ENCODE results near the gene ANKS4B.
"Not testable (repeated sequence)": the region's sequence is repeated elsewhere in the genome, so short reads cannot be mapped to it uniquely, and the experiment has no call there.

Gene ANKS4B

GRCh38 chr16:21257284-21257683 is 23.8 kb downstream of the ANKS4B start:
- no peaks in the 10 kb centered on the region for H3K36me3 ChIP-seq (ENCODE audit: insufficient read depth, low read length)
- H2AFZ ChIP-seq (ENCODE audit: low read depth, low read length) = no peak overlapping the region
- H3K4me1 ChIP-seq (ENCODE audit: insufficient read depth, low read length) = no peaks in the 10 kb centered on the region
- H3K27me3 ChIP-seq (ENCODE audit: insufficient read depth, low read length) = no peaks in the 10 kb centered on the region
- no peak overlapping the region for H3K4me3 ChIP-seq (ENCODE audit: low read length)
- H3K9me3 ChIP-seq (ENCODE audit: low read length) = no peaks in the 10 kb centered on the region

GRCh38 chr16:21260870-21261791 is 27.6 kb downstream of the ANKS4B start:
- H3K9me3 ChIP-seq (ENCODE audit: low read length) = no peaks in the 10 kb centered on the region
- H3K4me1 ChIP-seq (ENCODE audit: insufficient read depth, low read length) = peaks cover 11% of the 10 kb centered on the region
- no peaks in the 10 kb centered on the region for H3K27me3 ChIP-seq (ENCODE audit: insufficient read depth, low read length)
- no peaks in the 10 kb centered on the region for H3K36me3 ChIP-seq (ENCODE audit: insufficient read depth, low read length)
- H3K4me3 ChIP-seq (ENCODE audit: low read length) = no peak overlapping the region
- H2AFZ ChIP-seq (ENCODE audit: low read depth, low read length) = no peak overlapping the region

DNA sequence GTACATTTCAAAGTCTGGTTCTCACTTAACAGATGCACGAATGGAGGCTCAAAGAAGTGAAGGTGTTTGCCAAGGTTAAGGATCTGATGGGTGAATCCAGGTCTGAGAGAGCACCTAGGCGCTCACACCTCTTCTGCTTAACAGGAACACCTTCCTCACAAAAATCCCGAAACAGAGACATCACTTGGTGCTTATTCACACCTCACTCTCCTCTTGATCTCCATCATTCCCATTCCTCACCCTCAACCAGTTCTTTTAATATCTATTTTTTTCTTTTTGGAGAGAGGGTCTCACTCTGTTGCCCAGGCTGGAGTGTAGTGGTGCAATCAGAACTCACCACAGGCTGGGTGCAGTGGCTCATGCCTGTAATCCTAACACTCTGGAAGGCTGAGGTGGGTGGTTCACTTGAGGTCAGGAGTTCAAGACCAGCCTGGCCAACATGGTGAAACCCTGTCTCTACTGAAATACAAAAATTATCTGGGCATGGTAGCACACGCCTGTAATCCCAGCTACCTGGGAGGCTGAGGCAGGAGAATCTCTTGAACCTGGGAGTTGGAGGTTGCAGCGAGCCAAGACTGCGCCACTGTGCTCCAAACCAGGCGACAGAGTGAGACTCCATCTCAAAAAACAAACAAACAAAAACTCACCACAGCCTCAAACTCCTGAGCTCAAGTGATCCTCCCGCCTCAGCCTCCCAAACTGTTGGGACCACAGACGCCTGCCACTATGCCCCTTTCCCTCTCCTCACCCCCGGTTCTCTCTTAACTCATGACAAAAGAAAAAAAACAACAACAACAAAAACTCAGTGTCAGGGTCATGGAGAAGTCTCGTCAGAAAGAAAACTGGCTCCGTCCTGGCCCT is 29.5 kb downstream of the ANKS4B start:
- Histone ChIP-seq H3K4me1 (ENCODE audit: insufficient read depth, low read length) (peaks cover 11% of the 10 kb centered on the region), H3K27me3 (ENCODE audit: insufficient read depth, low read length) (no peaks in the 10 kb centered on the region), H2AFZ (ENCODE audit: low read depth, low read length) (peak overlapping the region; percentile 81), H3K9me3 (ENCODE audit: low read length) (no peaks in the 10 kb centered on the region), H3K36me3 (ENCODE audit: insufficient read depth, low read length) (no peaks in the 10 kb centered on the region), H3K4me3 (ENCODE audit: low read length) (no peak overlapping the region)

- Histone ChIP-seq H3K9me3 (ENCODE audit: low read length) (no peaks in the 10 kb centered on the region), H3K27me3 (ENCODE audit: insufficient read depth, low read length) (no peaks in the 10 kb centered on the region), H2AFZ (ENCODE audit: low read depth, low read length) (peak overlapping the region; percentile 81), H3K4me1 (ENCODE audit: insufficient read depth, low read length) (peaks cover 11% of the 10 kb centered on the region), H3K36me3 (ENCODE audit: insufficient read depth, low read length) (no peaks in the 10 kb centered on the region), H3K4me3 (ENCODE audit: low read length) (peak overlapping the region; percentile 3)
These were observed 30.4 kb downstream of the ANKS4B start for GRCh38 chr16:21263640-21264570.

- no peaks in the 10 kb centered on the region for H3K27me3 ChIP-seq (ENCODE audit: insufficient read depth, low read length)
- no peaks in the 10 kb centered on the region for H3K9me3 ChIP-seq (ENCODE audit: low read length)
- H3K4me1 ChIP-seq (ENCODE audit: insufficient read depth, low read length) = peaks cover 11% of the 10 kb centered on the region
- H3K4me3 ChIP-seq (ENCODE audit: low read length) = no peak overlapping the region
- H2AFZ ChIP-seq (ENCODE audit: low read depth, low read length) = peak overlapping the region; percentile 81
- H3K36me3 ChIP-seq (ENCODE audit: insufficient read depth, low read length) = no peaks in the 10 kb centered on the region
These were observed 31.1 kb downstream of the ANKS4B start for GRCh38 chr16:21264571-21265036.

GRCh38 chr16:21265104-21265837 is 31.8 kb downstream of the ANKS4B start:
- H2AFZ ChIP-seq (ENCODE audit: low read depth, low read length) = no peak overlapping the region
- no peak overlapping the region for H3K4me3 ChIP-seq (ENCODE audit: low read length)
- no peaks in the 10 kb centered on the region for H3K9me3 ChIP-seq (ENCODE audit: low read length)
- peaks cover 11% of the 10 kb centered on the region for H3K4me1 ChIP-seq (ENCODE audit: insufficient read depth, low read length)
- H3K27me3 ChIP-seq (ENCODE audit: insufficient read depth, low read length) = no peaks in the 10 kb centered on the region
- H3K36me3 ChIP-seq (ENCODE audit: insufficient read depth, low read length) = no peaks in the 10 kb centered on the region

GRCh38 chr16:21267298-21267697 is 33.8 kb downstream of the ANKS4B start:
- H3K4me1 ChIP-seq (ENCODE audit: insufficient read depth, low read length) = peaks cover 11% of the 10 kb centered on the region
- no peak overlapping the region for H3K4me3 ChIP-seq (ENCODE audit: low read length)
- no peaks in the 10 kb centered on the region for H3K27me3 ChIP-seq (ENCODE audit: insufficient read depth, low read length)
- no peak overlapping the region for H2AFZ ChIP-seq (ENCODE audit: low read depth, low read length)
- H3K36me3 ChIP-seq (ENCODE audit: insufficient read depth, low read length) = no peaks in the 10 kb centered on the region
- no peaks in the 10 kb centered on the region for H3K9me3 ChIP-seq (ENCODE audit: low read length)

DNA sequence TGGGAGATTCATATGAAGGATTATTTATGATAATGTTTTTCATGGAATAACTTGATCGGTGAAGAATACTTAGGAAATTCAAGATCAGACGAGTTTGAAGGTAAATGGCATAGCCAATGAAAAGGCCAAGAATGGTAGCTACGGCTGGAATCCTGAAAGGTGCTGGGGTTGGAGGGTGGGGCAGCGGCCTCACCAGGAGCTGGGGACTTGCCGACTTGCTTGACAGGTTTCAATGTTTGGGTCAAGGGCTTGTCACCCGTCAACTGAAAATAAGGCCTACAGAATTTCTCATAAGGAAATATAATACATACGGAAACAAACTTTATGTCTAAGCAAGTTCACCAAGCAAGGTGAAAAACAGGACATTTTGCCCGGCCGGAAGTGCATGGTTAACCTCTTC is 34.7 kb downstream of the ANKS4B start:
- no peak overlapping the region for H2AFZ ChIP-seq (ENCODE audit: low read depth, low read length)
- no peaks in the 10 kb centered on the region for H3K27me3 ChIP-seq (ENCODE audit: insufficient read depth, low read length)
- H3K4me1 ChIP-seq (ENCODE audit: insufficient read depth, low read length) = peaks cover 11% of the 10 kb centered on the region
- no peak overlapping the region for H3K4me3 ChIP-seq (ENCODE audit: low read length)
- H3K36me3 ChIP-seq (ENCODE audit: insufficient read depth, low read length) = no peaks in the 10 kb centered on the region
- no peaks in the 10 kb centered on the region for H3K9me3 ChIP-seq (ENCODE audit: low read length)

DNA sequence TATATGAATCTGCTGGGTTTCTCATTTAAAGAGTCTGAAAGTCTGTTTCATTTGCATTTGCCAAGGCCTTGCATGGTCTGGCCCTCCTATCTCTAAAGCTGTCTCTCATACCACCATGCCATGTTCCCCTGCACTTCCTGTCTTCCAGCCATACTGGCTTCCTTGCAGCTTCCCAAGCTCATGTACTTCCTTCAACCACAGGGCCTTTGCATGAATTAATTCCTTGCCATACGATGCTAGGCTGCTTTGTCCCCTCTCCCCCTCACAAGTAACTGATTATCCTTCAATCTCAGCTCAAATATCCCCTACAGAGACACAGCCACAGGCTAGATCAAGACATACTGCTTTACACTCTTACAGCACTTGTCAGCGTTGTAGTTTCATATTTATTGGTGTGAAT is 38.8 kb downstream of the ANKS4B start:
- no peak overlapping the region for H3K4me3 ChIP-seq (ENCODE audit: low read length)
- peaks cover 11% of the 10 kb centered on the region for H3K27me3 ChIP-seq (ENCODE audit: insufficient read depth, low read length)
- H3K4me1 ChIP-seq (ENCODE audit: insufficient read depth, low read length) = no peaks in the 10 kb centered on the region
- H3K36me3 ChIP-seq (ENCODE audit: insufficient read depth, low read length) = no peaks in the 10 kb centered on the region
- H2AFZ ChIP-seq (ENCODE audit: low read depth, low read length) = no peak overlapping the region
- H3K9me3 ChIP-seq (ENCODE audit: low read length) = no peaks in the 10 kb centered on the region

DNA sequence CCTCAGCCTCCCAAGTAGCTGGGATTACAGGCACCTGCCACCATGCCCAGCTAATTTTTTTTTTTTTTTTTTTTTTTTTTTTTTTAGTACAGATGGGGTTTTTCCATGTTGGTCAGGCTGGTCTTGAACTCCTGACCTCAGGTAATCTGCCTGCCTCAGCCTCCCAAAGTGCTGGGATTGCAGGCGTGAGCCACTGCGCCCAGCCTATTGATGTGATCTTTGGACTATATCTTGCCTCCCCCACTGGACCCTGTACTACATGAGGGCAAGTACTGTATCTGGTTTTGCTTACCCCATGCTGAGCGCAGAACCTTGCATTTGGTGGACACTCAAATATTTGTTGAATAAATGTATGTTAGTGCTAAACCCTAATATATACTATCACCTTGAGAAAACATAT is 39.3 kb downstream of the ANKS4B start:
- H3K9me3 ChIP-seq (ENCODE audit: low read length); H2AFZ ChIP-seq (ENCODE audit: low read depth, low read length); H3K4me3 ChIP-seq (ENCODE audit: low read length); H3K36me3 ChIP-seq (ENCODE audit: insufficient read depth, low read length); H3K4me1 ChIP-seq (ENCODE audit: insufficient read depth, low read length): not testable (repeated sequence)
- H3K27me3 ChIP-seq (ENCODE audit: insufficient read depth, low read length) = peaks cover 13% of the 10 kb centered on the region

GRCh38 chr16:21274172-21274726 is 40.8 kb downstream of the ANKS4B start:
- Histone ChIP-seq H3K4me3 (ENCODE audit: low read length) (no peak overlapping the region), H2AFZ (ENCODE audit: low read depth, low read length) (no peak overlapping the region), H3K9me3 (ENCODE audit: low read length) (no peaks in the 10 kb centered on the region), H3K27me3 (ENCODE audit: insufficient read depth, low read length) (peaks cover 28% of the 10 kb centered on the region), H3K4me1 (ENCODE audit: insufficient read depth, low read length) (peaks cover 2% of the 10 kb centered on the region), H3K36me3 (ENCODE audit: insufficient read depth, low read length) (no peaks in the 10 kb centered on the region)

GRCh38 chr16:21275529-21275928 is 42.0 kb downstream of the ANKS4B start:
- no peak overlapping the region for H3K4me3 ChIP-seq (ENCODE audit: low read length)

More at GRCh38 chr16:21275529-21275928, 42.0 kb downstream of the ANKS4B start:
- H3K9me3 ChIP-seq (ENCODE audit: low read length) = no peaks in the 10 kb centered on the region
- H3K4me1 ChIP-seq (ENCODE audit: insufficient read depth, low read length) = peaks cover 2% of the 10 kb centered on the region
- peaks cover 38% of the 10 kb centered on the region for H3K27me3 ChIP-seq (ENCODE audit: insufficient read depth, low read length)
- no peak overlapping the region for H2AFZ ChIP-seq (ENCODE audit: low read depth, low read length)
- no peaks in the 10 kb centered on the region for H3K36me3 ChIP-seq (ENCODE audit: insufficient read depth, low read length)
